ENCODE data around the gene IDH3A. TPM values are rescaled to one million over a fixed set of nuclear protein-coding genes. Genes with fewer than 3 reads are reported as not detected.

Gene IDH3A
- total RNA-seq, 1 donor from 2014 or later = 60.2 TPM

GRCh38 chr15:78171864-78172472 lies 22.8 kb downstream of the IDH3A start:
- H3K27ac ChIP-seq = no peak overlapping the region
- no peaks in the 10 kb centered on the region for H3K4me1 ChIP-seq
- no peak overlapping the region for H3K4me3 ChIP-seq
- no peaks in the 10 kb centered on the region for H3K9me3 ChIP-seq
- H3K27me3 ChIP-seq = no peaks in the 10 kb centered on the region
- TF ChIP-seq POLR2A (IDR thresholded peaks at IDR 0.05) (no peak), CTCF (IDR thresholded peaks at IDR 0.05) (no peak), POLR2AphosphoS5 (IDR thresholded peaks at IDR 0.05; ENCODE audit: insufficient read depth in 1 of 2, low read depth in 1 of 2) (no peak)
- peaks cover 0 to 52% of the 10 kb centered on the region in 2 donors for H3K36me3 ChIP-seq
- no peak for DNase-seq (ENCODE audit: extremely low spot score in 2 of 2)
- intact Hi-C loops (cut with DNase I) = no loop called here

- no peaks in the 10 kb centered on the region for H3K9me3 ChIP-seq
- H3K36me3 ChIP-seq = peaks cover 0 to 29% of the 10 kb centered on the region in 2 donors
- TF ChIP-seq CTCF (IDR thresholded peaks at IDR 0.05) = no peak
- no peak for TF ChIP-seq POLR2A (IDR thresholded peaks at IDR 0.05)
- TF ChIP-seq POLR2AphosphoS5 (IDR thresholded peaks at IDR 0.05; ENCODE audit: insufficient read depth in 1 of 2, low read depth in 1 of 2) = no peak
- no peaks in the 10 kb centered on the region for H3K27me3 ChIP-seq
- no peaks in the 10 kb centered on the region for H3K4me1 ChIP-seq
- intact Hi-C loops (cut with DNase I) = no loop called here
- H3K27ac ChIP-seq = no peak overlapping the region
- no peak overlapping the region for H3K4me3 ChIP-seq
- no peak for DNase-seq (ENCODE audit: extremely low spot score in 2 of 2)
Observed at GRCh38 chr15:78174401-78174800, 25.2 kb downstream of the IDH3A start.

GRCh38 chr15:78175330-78175729 lies 26.2 kb downstream of the IDH3A start:
- Histone ChIP-seq H3K27ac (no peak overlapping the region), H3K9me3 (no peaks in the 10 kb centered on the region), H3K36me3 (peaks cover 0 to 20% of the 10 kb centered on the region in 2 donors), H3K27me3 (no peaks in the 10 kb centered on the region), H3K4me3 (no peak overlapping the region), H3K4me1 (no peaks in the 10 kb centered on the region)
- DNase-seq (ENCODE audit: extremely low spot score in 2 of 2) = no peak
- intact Hi-C loops (cut with DNase I) = no loop called here
- TF ChIP-seq POLR2A (IDR thresholded peaks at IDR 0.05) (no peak), CTCF (IDR thresholded peaks at IDR 0.05) (no peak), POLR2AphosphoS5 (IDR thresholded peaks at IDR 0.05; ENCODE audit: insufficient read depth in 1 of 2, low read depth in 1 of 2) (no peak)

GRCh38 chr15:78177447-78177873 lies 28.3 kb downstream of the IDH3A start:
- Histone ChIP-seq H3K27me3 (no peaks in the 10 kb centered on the region), H3K4me1 (no peaks in the 10 kb centered on the region), H3K36me3 (no peaks in the 10 kb centered on the region), H3K27ac (no peak overlapping the region), H3K4me3 (no peak overlapping the region), H3K9me3 (no peaks in the 10 kb centered on the region)
- intact Hi-C loops (cut with DNase I) = no loop called here
- DNase-seq (ENCODE audit: extremely low spot score in 2 of 2) = no peak
- TF ChIP-seq POLR2AphosphoS5 (IDR thresholded peaks at IDR 0.05; ENCODE audit: insufficient read depth in 1 of 2, low read depth in 1 of 2) (no peak), POLR2A (IDR thresholded peaks at IDR 0.05) (no peak), CTCF (IDR thresholded peaks at IDR 0.05) (peak in 1 of 3 experiments; percentile 29)

GRCh38 chr15:78178064-78178463 lies 28.9 kb downstream of the IDH3A start:
- intact Hi-C loops (cut with DNase I) = no loop called here
- Histone ChIP-seq H3K4me1 (no peaks in the 10 kb centered on the region), H3K27ac (no peak overlapping the region), H3K36me3 (no peaks in the 10 kb centered on the region), H3K27me3 (no peaks in the 10 kb centered on the region), H3K4me3 (no peak overlapping the region), H3K9me3 (no peaks in the 10 kb centered on the region)
- no peak for TF ChIP-seq CTCF (IDR thresholded peaks at IDR 0.05)
- TF ChIP-seq POLR2A (IDR thresholded peaks at IDR 0.05) = no peak
- no peak for TF ChIP-seq POLR2AphosphoS5 (IDR thresholded peaks at IDR 0.05; ENCODE audit: insufficient read depth in 1 of 2, low read depth in 1 of 2)
- DNase-seq (ENCODE audit: extremely low spot score in 2 of 2) = no peak
